Measurements from ENCODE around the gene ULK3.
A peak's percentile ranks its signal among the peaks of the same experiment; 100 is the strongest.

Gene ULK3

GRCh38 chr15:74793135-74794028 lies 49.6 kb downstream of the ULK3 start (continued):
- no peak for TF ChIP-seq ZBTB11 (tag by site-specific recombination; conservative IDR thresholded peaks at IDR 0.05; ENCODE audit: low read depth)
- TF ChIP-seq ZNF169 (tag by site-specific recombination; IDR thresholded peaks at IDR 0.05), result no peak
- no peak for TF ChIP-seq ZNF114 (tag by site-specific recombination; IDR thresholded peaks at IDR 0.05)
- 0 out of 2 replicates have a peak, but pooled peaks have one; percentile 7 for TF ChIP-seq ZIC2 (tag by site-specific recombination; IDR thresholded peaks at IDR 0.05)
- no peak for TF ChIP-seq KLF1 (tag by site-specific recombination; IDR thresholded peaks at IDR 0.05)
- no peak for TF ChIP-seq ZNF529 (tag by site-specific recombination; IDR thresholded peaks at IDR 0.05; ENCODE audit: insufficient replicate concordance)
- TF ChIP-seq PRDM1 (tag by site-specific recombination; IDR thresholded peaks at IDR 0.05), result no peak
- TF ChIP-seq ZBTB17 (tag by site-specific recombination; IDR thresholded peaks at IDR 0.05), result peak; percentile 56
- no peak for TF ChIP-seq ZSCAN16 (tag by site-specific recombination; IDR thresholded peaks at IDR 0.05)
- no peak for TF ChIP-seq ZNF133 (tag by site-specific recombination; IDR thresholded peaks at IDR 0.05)
- peak; percentile 83 for TF ChIP-seq WT1 (tag by site-specific recombination; IDR thresholded peaks at IDR 0.05)
- no peak for TF ChIP-seq ZNF140 (tag by site-specific recombination; IDR thresholded peaks at IDR 0.05)
- TF ChIP-seq ZNF549 (tag by site-specific recombination; IDR thresholded peaks at IDR 0.05), result no peak
- peak; percentile 47 for TF ChIP-seq SP7 (tag by site-specific recombination; IDR thresholded peaks at IDR 0.05)
- TF ChIP-seq ZFHX2 (tag by site-specific recombination; conservative IDR thresholded peaks at IDR 0.05), result no peak
- TF ChIP-seq ZNF473 (tag by site-specific recombination; IDR thresholded peaks at IDR 0.05), result no peak
- TF ChIP-seq BCL11A (tag by site-specific recombination; IDR thresholded peaks at IDR 0.05; ENCODE audit: low read depth), result no peak

- Histone ChIP-seq H3K36me3 (ENCODE audit: control insufficient read depth in 2 of 2, insufficient read depth in 1 of 2, low read length in 2 of 2) (peaks cover 8 to 18% of the 10 kb centered on the region in 2 experiments; a peak in 2 of 3 replicates), H3K4me3 (ENCODE audit: low read depth, low read length) (no peak overlapping the region), H3K9me3 (ENCODE audit: control insufficient read depth, insufficient read depth, low read depth, low read length) (no peaks in the 10 kb centered on the region), H3K4me1 (ENCODE audit: control insufficient read depth, insufficient read depth, low read length) (peaks cover 48% of the 10 kb centered on the region), H3K27ac (ENCODE audit: extremely low read depth, low read depth, low read length) (no peak overlapping the region)
- TF ChIP-seq INSM2 (tag by site-specific recombination; IDR thresholded peaks at IDR 0.05) (no peak), GLI4 (tag by site-specific recombination; IDR thresholded peaks at IDR 0.05) (no peak), ZNF416 (tag by site-specific recombination; IDR thresholded peaks at IDR 0.05) (no peak), KLF1 (tag by site-specific recombination; IDR thresholded peaks at IDR 0.05) (0 out of 2 replicates have a peak, but pooled peaks have one; percentile 19), ZBTB48 (tag by site-specific recombination; IDR thresholded peaks at IDR 0.05) (0 out of 2 replicates have a peak, but pooled peaks have one; percentile 15), ZBTB20 (tag by site-specific recombination; IDR thresholded peaks at IDR 0.05) (peak; percentile 51; the same call in 1 of the 2 replicates)
- TF ChIP-seq, protein P1, sequence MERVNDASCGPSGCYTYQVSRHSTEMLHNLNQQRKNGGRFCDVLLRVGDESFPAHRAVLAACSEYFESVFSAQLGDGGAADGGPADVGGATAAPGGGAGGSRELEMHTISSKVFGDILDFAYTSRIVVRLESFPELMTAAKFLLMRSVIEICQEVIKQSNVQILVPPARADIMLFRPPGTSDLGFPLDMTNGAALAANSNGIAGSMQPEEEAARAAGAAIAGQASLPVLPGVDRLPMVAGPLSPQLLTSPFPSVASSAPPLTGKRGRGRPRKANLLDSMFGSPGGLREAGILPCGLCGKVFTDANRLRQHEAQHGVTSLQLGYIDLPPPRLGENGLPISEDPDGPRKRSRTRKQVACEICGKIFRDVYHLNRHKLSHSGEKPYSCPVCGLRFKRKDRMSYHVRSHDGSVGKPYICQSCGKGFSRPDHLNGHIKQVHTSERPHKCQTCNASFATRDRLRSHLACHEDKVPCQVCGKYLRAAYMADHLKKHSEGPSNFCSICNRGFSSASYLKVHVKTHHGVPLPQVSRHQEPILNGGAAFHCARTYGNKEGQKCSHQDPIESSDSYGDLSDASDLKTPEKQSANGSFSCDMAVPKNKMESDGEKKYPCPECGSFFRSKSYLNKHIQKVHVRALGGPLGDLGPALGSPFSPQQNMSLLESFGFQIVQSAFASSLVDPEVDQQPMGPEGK (tag by site-specific recombination; IDR thresholded peaks at IDR 0.05), result peak; percentile 19; the same call in 1 of the 2 replicates
- TF ChIP-seq, protein P2, sequence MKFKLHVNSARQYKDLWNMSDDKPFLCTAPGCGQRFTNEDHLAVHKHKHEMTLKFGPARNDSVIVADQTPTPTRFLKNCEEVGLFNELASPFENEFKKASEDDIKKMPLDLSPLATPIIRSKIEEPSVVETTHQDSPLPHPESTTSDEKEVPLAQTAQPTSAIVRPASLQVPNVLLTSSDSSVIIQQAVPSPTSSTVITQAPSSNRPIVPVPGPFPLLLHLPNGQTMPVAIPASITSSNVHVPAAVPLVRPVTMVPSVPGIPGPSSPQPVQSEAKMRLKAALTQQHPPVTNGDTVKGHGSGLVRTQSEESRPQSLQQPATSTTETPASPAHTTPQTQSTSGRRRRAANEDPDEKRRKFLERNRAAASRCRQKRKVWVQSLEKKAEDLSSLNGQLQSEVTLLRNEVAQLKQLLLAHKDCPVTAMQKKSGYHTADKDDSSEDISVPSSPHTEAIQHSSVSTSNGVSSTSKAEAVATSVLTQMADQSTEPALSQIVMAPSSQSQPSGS (tag by site-specific recombination; IDR thresholded peaks at IDR 0.05; ENCODE audit: low read depth), result 0 out of 2 replicates have a peak, but pooled peaks have one; percentile 25
- CTCF ChIA-PET, result interaction anchor here (0.8 to 25.7 kb wide), 6 partner anchors 8 to 251 kb away, joined by 3 to 649 read pairs (median 4); partner anchors contain the start of gene CSK
- POLR2A ChIA-PET, result interaction anchor here (0.8 to 1.4 kb wide), 3 partner anchors 11 to 146 kb away, joined by 3 to 5 read pairs (median 3); partner anchors contain the start of genes COX5A and CSK
These were observed 50.5 kb downstream of the ULK3 start for GRCh38 chr15:74792227-74793016.
